ENCODE results near the gene TEDC1. TPM values are rescaled to one million over a fixed set of nuclear protein-coding genes. Genes with fewer than 3 reads are reported as not detected.

TEDC1 gene
- total RNA-seq (2022) (11.2 and 17.6 TPM in 2 replicates), Bru-seq, nascent RNA (percentile 41 among the genes with signal in this experiment), BruChase-seq, experiment 1, labeled RNA remaining after a 6-hour chase (percentile 30 among the genes with signal in this experiment), BruChase-seq, experiment 2, labeled RNA remaining after a 2-hour chase (percentile 35 among the genes with signal in this experiment)
- long read RNA-seq, transcript TEDC1-204 (8 exons, 1,630 nt) = major isoform, 16 of 32 reads
- long read RNA-seq, transcript TEDC1-205 (9 exons, 1,845 nt) = minor isoform, 5 of 32 reads
- long read RNA-seq, partial matches to known transcripts = 4 of 32 reads
- long read RNA-seq, other reads (novel, unspliced or antisense) = 7 of 32 reads

GRCh38 chr14:105490572-105491365, at the start of gene TEDC1:
TEDC1 (plus strand) TSS chr14:105491246; CDS start chr14:105491376, 130 bp downstream.
- peak; percentile 83 for TF ChIP-seq CTCF (IDR thresholded peaks at IDR 0.05; ENCODE audit: unreplicated experiment)
- peak within 1 kb of the TSS; percentile 88 for H3K27ac Mint-ChIP-seq (ENCODE audit: low read depth, unreplicated experiment)
- peak within 1 kb of the TSS; percentile 78 for H3K4me3 Mint-ChIP-seq (ENCODE audit: unreplicated experiment)
- peaks cover 14% of the 10 kb centered on the region for H3K36me3 Mint-ChIP-seq (ENCODE audit: insufficient read depth, unreplicated experiment)
- ChIA-PET CTCF (interaction anchor here (0.7 to 2.5 kb wide), 14 partner anchors 9 to 393 kb away, joined by 3 to 45 read pairs (median 5); partner anchors contain the start of gene PACS2), POLR2A (interaction anchor here (0.7 to 1.8 kb wide), 7 partner anchors 10 to 402 kb away, joined by 3 to 30 read pairs (median 4); partner anchors contain the start of genes PACS2 and TEX22)
- intact Hi-C loops (cut with micrococcal nuclease) = loop anchor here (1.0 to 2.0 kb wide), 4 partner anchors 9 to 119 kb away; no protein-coding TSS in a partner anchor
- TSS peak; percentile 48 for BruUV-seq (replicated peaks)
- H3K27me3 Mint-ChIP-seq (ENCODE audit: insufficient read depth, unreplicated experiment) = no peaks in the 10 kb centered on the region
- DNase-seq (ENCODE audit: unreplicated experiment) = peak; percentile 100
- peaks cover 5% of the 10 kb centered on the region for H3K4me1 Mint-ChIP-seq (ENCODE audit: insufficient read depth, unreplicated experiment)
- no peaks in the 10 kb centered on the region for H3K9me3 Mint-ChIP-seq (ENCODE audit: unreplicated experiment)

- Mint-ChIP-seq H3K36me3 (ENCODE audit: insufficient read depth, unreplicated experiment) (peaks cover 7% of the 10 kb centered on the region), H3K27ac (ENCODE audit: low read depth, unreplicated experiment) (peak overlapping the region; percentile 80), H3K9me3 (ENCODE audit: unreplicated experiment) (no peaks in the 10 kb centered on the region), H3K27me3 (ENCODE audit: insufficient read depth, unreplicated experiment) (no peaks in the 10 kb centered on the region), H3K4me1 (ENCODE audit: insufficient read depth, unreplicated experiment) (peaks cover 6% of the 10 kb centered on the region), H3K4me3 (ENCODE audit: unreplicated experiment) (no peak overlapping the region)
- CTCF ChIA-PET = no interaction called here
- DNase-seq (ENCODE audit: unreplicated experiment) = no peak
- POLR2A ChIA-PET = no interaction called here
- no peak for TF ChIP-seq CTCF (IDR thresholded peaks at IDR 0.05; ENCODE audit: unreplicated experiment)
- intact Hi-C loops (cut with micrococcal nuclease) = no loop called here
- no TSS peak for BruUV-seq (replicated peaks)
Measured at GRCh38 chr14:105442125-105442524, 48.9 kb upstream of the TEDC1 start.

GRCh38 chr14:105442834-105443233, 48.2 kb upstream of the TEDC1 start:
- no peaks in the 10 kb centered on the region for H3K27me3 Mint-ChIP-seq (ENCODE audit: insufficient read depth, unreplicated experiment)
- peaks cover 6% of the 10 kb centered on the region for H3K4me1 Mint-ChIP-seq (ENCODE audit: insufficient read depth, unreplicated experiment)
- ChIA-PET CTCF (no interaction called here), POLR2A (no interaction called here)
- no peaks in the 10 kb centered on the region for H3K9me3 Mint-ChIP-seq (ENCODE audit: unreplicated experiment)
- BruUV-seq (replicated peaks) = no TSS peak
- DNase-seq (ENCODE audit: unreplicated experiment) = no peak
- H3K36me3 Mint-ChIP-seq (ENCODE audit: insufficient read depth, unreplicated experiment) = peaks cover 11% of the 10 kb centered on the region
- intact Hi-C loops (cut with micrococcal nuclease) = no loop called here
- H3K4me3 Mint-ChIP-seq (ENCODE audit: unreplicated experiment) = no peak overlapping the region
- no peak for TF ChIP-seq CTCF (IDR thresholded peaks at IDR 0.05; ENCODE audit: unreplicated experiment)
- H3K27ac Mint-ChIP-seq (ENCODE audit: low read depth, unreplicated experiment) = no peak overlapping the region

GRCh38 chr14:105444859-105445258, 46.2 kb upstream of the TEDC1 start:
- CTCF ChIA-PET = interaction anchor here (0.6 to 1.1 kb wide), 2 partner anchors 45 to 88 kb away, joined by 3 read pairs; no protein-coding TSS in a partner anchor
- no peak overlapping the region for H3K27ac Mint-ChIP-seq (ENCODE audit: low read depth, unreplicated experiment)
- POLR2A ChIA-PET = no interaction called here
- TF ChIP-seq CTCF (IDR thresholded peaks at IDR 0.05; ENCODE audit: unreplicated experiment) = no peak
- DNase-seq (ENCODE audit: unreplicated experiment) = no peak
- peaks cover 6% of the 10 kb centered on the region for H3K4me1 Mint-ChIP-seq (ENCODE audit: insufficient read depth, unreplicated experiment)
- no peaks in the 10 kb centered on the region for H3K27me3 Mint-ChIP-seq (ENCODE audit: insufficient read depth, unreplicated experiment)
- intact Hi-C loops (cut with micrococcal nuclease) = no loop called here
- no TSS peak for BruUV-seq (replicated peaks)
- no peaks in the 10 kb centered on the region for H3K9me3 Mint-ChIP-seq (ENCODE audit: unreplicated experiment)
- H3K36me3 Mint-ChIP-seq (ENCODE audit: insufficient read depth, unreplicated experiment) = peaks cover 20% of the 10 kb centered on the region
- no peak overlapping the region for H3K4me3 Mint-ChIP-seq (ENCODE audit: unreplicated experiment)
